HG03457 (cell line): ENCODE results near the gene LTB.
"Not testable (repeated sequence)": the region's sequence is repeated elsewhere in the genome, so short reads cannot be mapped to it uniquely, and the experiment has no call there.

Experiments used
- ATAC-seq: cut with Tn5 transposase; IDR thresholded peaks from one replicate; pipeline ENCODE4 v1.9.1; 2021; ENCODE audit warnings: moderate number of reproducible peaks; ENCODE audit not compliant: unreplicated experiment

The LTB gene

GRCh38 chr6:31556307-31556706, 25.9 kb downstream of the LTB start:
- no peak for ATAC-seq

GRCh38 chr6:31551371-31551770, 30.9 kb downstream of the LTB start:
- ATAC-seq, result not testable (repeated sequence)

- ATAC-seq, result no peak
Measured at GRCh38 chr6:31548544-31548873, 33.7 kb downstream of the LTB start.

GRCh38 chr6:31547727-31548543, 34.3 kb downstream of the LTB start:
- no peak for ATAC-seq

- ATAC-seq, result peak; percentile 39
Measured at GRCh38 chr6:31546958-31547726, 35.1 kb downstream of the LTB start, which contains the start of gene NFKBIL1. NFKBIL1 (plus strand) TSS chr6:31547608; CDS start chr6:31547695, 87 bp downstream.

- ATAC-seq, result no peak
Measured at GRCh38 chr6:31546339-31546957, 35.8 kb downstream of the LTB start, which contains the start of gene ATP6V1G2. ATP6V1G2 (minus strand) TSS chr6:31546608; CDS start chr6:31546559, 49 bp downstream.

- no peak for ATAC-seq
Measured at GRCh38 chr6:31545291-31545690, 36.9 kb downstream of the LTB start.

- ATAC-seq, result no peak
Measured at GRCh38 chr6:31544676-31545075, 37.5 kb downstream of the LTB start.

GRCh38 chr6:31543639-31544038, 38.6 kb downstream of the LTB start:
- no peak for ATAC-seq

- ATAC-seq, result peak; percentile 39
Measured at GRCh38 chr6:31541658-31542521, 40.3 kb downstream of the LTB start, which contains the start of gene DDX39B. DDX39B (minus strand) TSS chr6:31542003; CDS start chr6:31540532, 1,471 bp downstream.

- no peak for ATAC-seq
Measured at GRCh38 chr6:31541059-31541657, 41.1 kb downstream of the LTB start.

- ATAC-seq, result no peak
Measured at GRCh38 chr6:31540640-31541039, 41.6 kb downstream of the LTB start.

GRCh38 chr6:31538805-31539400, 43.3 kb downstream of the LTB start:
- no peak for ATAC-seq

- no peak for ATAC-seq
Measured at GRCh38 chr6:31535538-31536324, 46.5 kb downstream of the LTB start.

- ATAC-seq, result no peak
Measured at GRCh38 chr6:31534521-31535040, 47.6 kb downstream of the LTB start.

GRCh38 chr6:31534011-31534410, 48.2 kb downstream of the LTB start:
- ATAC-seq, result no peak

- ATAC-seq, result no peak
Measured at GRCh38 chr6:31533455-31533841, 48.8 kb downstream of the LTB start.

- ATAC-seq, result no peak
Measured at GRCh38 chr6:31532644-31533454, 49.4 kb downstream of the LTB start.
